OCI-LY7 (cell line): Measurements from ENCODE around the gene DCP1B. TPM values are rescaled to one million over a fixed set of nuclear protein-coding genes. Genes with fewer than 3 reads are reported as not detected.

Experiments
- BruUV-seq: library from RNA; stranded (reverse); fragments of 400-500 nt; replicated peaks from 2 replicates; lab custom pipeline; 2021; lab: Mats Ljungman, UMichigan
- CTCF ChIA-PET: fragments of 300-600 bp; sonication (Branson Sonifier 250); formaldehyde crosslinking; loops from one replicate; lab custom pipeline; 2022; ENCODE audit warnings: antibody characterized with exemption; ENCODE audit not compliant: unreplicated experiment; lab: Charles Lee
- POLR2A ChIA-PET: fragments of 300-600 bp; sonication (Branson Sonifier 250); formaldehyde crosslinking; loops from one replicate; lab custom pipeline; 2022; ENCODE audit warnings: antibody characterized with exemption; lab: Charles Lee
- DNase-seq: peaks from one replicate; pipeline ENCODE4 v3.0.0-alpha.2; 2015; ENCODE audit warnings: low spot score
- H2AFZ ChIP-seq: fragments of 200-600 bp; sonication (generic), shearing (Covaris generic); 2 replicates; pipeline ENCODE4 v1.6.1; 2014; ENCODE audit warnings: mild to moderate bottlenecking, antibody characterized with exemption, low read length, moderate library complexity
- H3K27ac ChIP-seq: fragments of 200-600 bp; sonication (generic); 2 replicates; pipeline ENCODE4 v1.5.1; 2014; ENCODE audit warnings: mixed run types, low read depth, mild to moderate bottlenecking, moderate library complexity, low read length, inconsistent platforms; ENCODE audit not compliant: poor library complexity, severe bottlenecking
- H3K36me3 ChIP-seq: fragments of 200-600 bp; sonication (generic); 2 replicates; pipeline ENCODE4 v1.6.1; 2014; ENCODE audit warnings: mild to moderate bottlenecking, antibody characterized with exemption, low read length, moderate library complexity, mixed read lengths; ENCODE audit not compliant: insufficient read depth
- H3K4me1 ChIP-seq: fragments of 200-600 bp; sonication (generic); 2 replicates; pipeline ENCODE4 v1.5.1; 2014; ENCODE audit warnings: mild to moderate bottlenecking, low read length; ENCODE audit not compliant: insufficient read depth, poor library complexity, severe bottlenecking
- H3K4me2 ChIP-seq: fragments of 200-600 bp; sonication (generic); 2 replicates; pipeline ENCODE4 v1.6.1; 2014; ENCODE audit warnings: mild to moderate bottlenecking, low read length
- H3K4me3 ChIP-seq: fragments of 200-600 bp; sonication (generic); 2 replicates; pipeline ENCODE4 v1.5.1; 2014; ENCODE audit warnings: mild to moderate bottlenecking, low read depth, low read length; ENCODE audit not compliant: poor library complexity, severe bottlenecking
- H3K79me2 ChIP-seq: fragments of 200-600 bp; sonication (generic); 2 replicates; pipeline ENCODE4 v1.6.1; 2016; ENCODE audit warnings: low read depth, mild to moderate bottlenecking, low read length, moderate library complexity, mixed read lengths; ENCODE audit not compliant: insufficient read depth
- H3K9me2 ChIP-seq: fragments of 200-600 bp; sonication (generic); 2 replicates; pipeline ENCODE4 v1.6.1; 2016; ENCODE audit warnings: mild to moderate bottlenecking, low read length, mixed read lengths; ENCODE audit not compliant: insufficient read depth
- H3K9me3 ChIP-seq: fragments of 200-600 bp; sonication (generic); 2 replicates; pipeline ENCODE4 v1.6.1; 2014; ENCODE audit warnings: mild to moderate bottlenecking, mixed run types, low read length, mixed read lengths
- H4K20me1 ChIP-seq: fragments of 200-600 bp; sonication (generic); 2 replicates; pipeline ENCODE4 v1.6.1; 2014; ENCODE audit warnings: mild to moderate bottlenecking, antibody characterized with exemption, low read length, moderate library complexity, mixed read lengths; ENCODE audit not compliant: insufficient read depth
- EZH2phosphoT487 ChIP-seq: fragments of 200-600 bp; sonication (generic); IDR thresholded peaks from 2 replicates; pipeline ENCODE4 v1.6.1; 2018; ENCODE audit warnings: low read depth, borderline replicate concordance, mild to moderate bottlenecking, mixed run types, antibody characterized with exemption, low read length, moderate library complexity, mixed read lengths
- intact Hi-C: fragments of 100-400 bp; cut with micrococcal nuclease; formaldehyde crosslinking; loops from one replicate; pipeline ENCODE4 v1.10.0; 2022; ENCODE audit not compliant: unreplicated experiment
- total RNA-seq, 2 experiments: library from RNA; depleted of rRNA in 1 of 2; stranded (reverse); fragments of >200 nt in 1 of 2; shearing (Covaris generic) in 1 of 2; gene quantifications; 2 replicates each; pipeline ENCODE4 v1.2.3, GENCODE V29; 2014 to 2022
- TF ChIP-seq, protein P1 (sequence below): fragments of 200-600 bp; sonication (generic); conservative IDR thresholded peaks from 2 replicates; pipeline ENCODE4 v1.5.1; 2014; ENCODE audit warnings: mild to moderate bottlenecking, antibody characterized with exemption, low read length, moderate library complexity, mixed read lengths

Gene DCP1B
- total RNA-seq, 2 experiments from 2014 or later, result 14.2 to 15.5 TPM

DNA sequence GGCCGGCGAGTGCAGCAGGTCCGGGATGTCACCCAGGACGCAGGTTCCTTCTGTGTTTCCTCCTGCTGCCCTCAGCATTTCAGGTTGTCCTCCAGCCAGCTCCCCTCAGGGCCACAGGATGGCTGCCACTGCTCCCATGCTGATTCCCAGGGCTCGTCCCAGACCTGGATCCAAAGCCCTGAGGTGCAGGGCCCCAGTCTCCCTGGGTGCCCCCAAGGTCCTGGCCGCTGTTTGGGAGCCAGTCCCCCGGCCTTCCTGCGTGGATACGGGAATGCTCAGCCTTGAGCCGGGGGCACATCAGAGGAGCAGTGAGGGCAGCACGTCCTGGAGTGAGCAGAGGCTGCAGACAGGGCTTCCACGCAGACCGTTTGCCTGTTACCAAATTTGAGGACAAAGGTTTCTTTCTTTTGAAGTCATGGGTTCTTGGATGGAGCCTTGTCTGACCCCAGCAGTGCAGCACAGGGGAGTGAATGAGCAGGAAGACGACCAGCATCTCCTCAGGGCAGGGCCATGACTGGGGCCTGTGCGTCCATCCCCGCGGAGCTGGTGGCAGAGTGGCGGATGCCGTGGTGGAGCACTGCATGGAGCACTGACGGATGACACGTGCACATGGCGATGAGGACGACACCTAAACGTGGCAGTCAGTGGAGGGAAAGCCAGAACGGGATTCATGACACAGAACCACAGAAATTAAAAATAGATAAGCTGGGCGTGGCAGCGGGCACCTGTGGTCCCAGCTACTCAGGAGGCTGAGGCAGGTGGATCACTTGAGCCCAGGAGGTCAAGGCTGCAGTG is 73.3 kb downstream of the DCP1B start:
- Histone ChIP-seq H3K36me3 (no peaks in the 10 kb centered on the region), H3K9me3 (no peaks in the 10 kb centered on the region), H4K20me1 (no peaks in the 10 kb centered on the region), H2AFZ (no peak overlapping the region), H3K4me3 (no peak overlapping the region), H3K4me1 (peaks cover 26% of the 10 kb centered on the region), H3K27ac (no peak overlapping the region), H3K79me2 (no peaks in the 10 kb centered on the region), H3K4me2 (no peak overlapping the region), H3K9me2 (no peaks in the 10 kb centered on the region)
- BruUV-seq, result no TSS peak
- TF ChIP-seq EZH2phosphoT487, result no peak
- TF ChIP-seq, protein P1, sequence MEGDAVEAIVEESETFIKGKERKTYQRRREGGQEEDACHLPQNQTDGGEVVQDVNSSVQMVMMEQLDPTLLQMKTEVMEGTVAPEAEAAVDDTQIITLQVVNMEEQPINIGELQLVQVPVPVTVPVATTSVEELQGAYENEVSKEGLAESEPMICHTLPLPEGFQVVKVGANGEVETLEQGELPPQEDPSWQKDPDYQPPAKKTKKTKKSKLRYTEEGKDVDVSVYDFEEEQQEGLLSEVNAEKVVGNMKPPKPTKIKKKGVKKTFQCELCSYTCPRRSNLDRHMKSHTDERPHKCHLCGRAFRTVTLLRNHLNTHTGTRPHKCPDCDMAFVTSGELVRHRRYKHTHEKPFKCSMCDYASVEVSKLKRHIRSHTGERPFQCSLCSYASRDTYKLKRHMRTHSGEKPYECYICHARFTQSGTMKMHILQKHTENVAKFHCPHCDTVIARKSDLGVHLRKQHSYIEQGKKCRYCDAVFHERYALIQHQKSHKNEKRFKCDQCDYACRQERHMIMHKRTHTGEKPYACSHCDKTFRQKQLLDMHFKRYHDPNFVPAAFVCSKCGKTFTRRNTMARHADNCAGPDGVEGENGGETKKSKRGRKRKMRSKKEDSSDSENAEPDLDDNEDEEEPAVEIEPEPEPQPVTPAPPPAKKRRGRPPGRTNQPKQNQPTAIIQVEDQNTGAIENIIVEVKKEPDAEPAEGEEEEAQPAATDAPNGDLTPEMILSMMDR, result no peak
- no peak for DNase-seq
- CTCF ChIA-PET, result interaction anchor here (0.6 kb wide), 1 partner anchor 103 kb away, joined by 3 read pairs; no protein-coding TSS in a partner anchor
- POLR2A ChIA-PET, result interaction anchor here (1.0 kb wide), 1 partner anchor 8 kb away, joined by 6 read pairs; no protein-coding TSS in a partner anchor
- intact Hi-C loops, result no loop called here

DNA sequence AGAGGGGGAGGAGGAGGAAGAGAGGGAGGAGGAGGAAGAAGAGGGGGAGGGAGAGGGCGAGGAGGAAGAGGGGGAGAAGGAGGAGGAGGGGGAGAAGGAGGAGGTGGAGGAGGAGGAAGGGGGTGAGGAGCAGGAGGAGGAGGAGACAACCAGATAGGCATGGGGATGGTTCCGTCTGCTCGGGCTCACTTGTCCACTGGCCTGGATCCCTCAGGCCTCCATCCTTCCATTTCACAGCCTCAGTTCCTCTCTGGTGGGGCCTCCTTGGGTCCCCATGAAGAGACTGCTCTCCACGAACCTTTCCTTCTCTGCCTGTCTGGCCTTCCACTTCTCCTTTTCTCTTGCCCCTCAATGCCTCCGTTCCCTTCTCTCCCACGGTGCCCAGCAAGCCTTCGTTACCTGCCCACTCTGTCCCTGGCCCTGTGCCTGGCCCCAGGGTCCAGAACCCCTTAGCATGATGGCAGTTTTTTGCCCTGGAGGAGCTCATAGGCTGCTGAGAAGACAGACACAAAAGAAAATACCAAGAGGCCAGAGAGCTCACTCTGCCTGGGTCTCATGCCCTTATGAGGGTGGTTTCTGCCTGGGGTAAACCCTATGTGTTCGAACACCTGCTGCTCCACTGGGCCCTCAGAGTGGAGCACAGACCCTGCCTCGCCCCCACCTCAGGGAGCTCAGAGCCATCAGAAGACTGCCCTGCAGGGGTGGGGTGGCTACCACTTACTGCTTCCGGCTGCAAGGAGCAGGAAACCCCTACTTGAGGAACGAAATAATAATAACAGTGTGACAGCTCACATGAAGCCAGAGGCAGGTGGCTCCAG is 74.1 kb downstream of the DCP1B start:
- Histone ChIP-seq H3K4me3 (no peak overlapping the region), H3K9me2 (no peaks in the 10 kb centered on the region), H3K27ac (no peak overlapping the region), H4K20me1 (no peaks in the 10 kb centered on the region), H2AFZ (peak overlapping the region; percentile 73; the same call in 1 of the 2 replicates), H3K4me2 (peak overlapping the region; percentile 25; the same call in 1 of the 2 replicates), H3K36me3 (no peaks in the 10 kb centered on the region), H3K9me3 (no peaks in the 10 kb centered on the region), H3K79me2 (no peaks in the 10 kb centered on the region), H3K4me1 (peaks cover 26% of the 10 kb centered on the region)
- DNase-seq, result no peak
- ChIA-PET CTCF (interaction anchor here (0.6 kb wide), 1 partner anchor 104 kb away, joined by 3 read pairs; no protein-coding TSS in a partner anchor), POLR2A (interaction anchor here (1.0 kb wide), 1 partner anchor 9 kb away, joined by 6 read pairs; no protein-coding TSS in a partner anchor)
- TF ChIP-seq, protein P1, result no peak
- TF ChIP-seq EZH2phosphoT487, result no peak
- BruUV-seq, result no TSS peak
- intact Hi-C loops, result no loop called here
